Left renal cortex interstitium (tissue), 4 donors: ENCODE measurements around the gene DGCR6L. TPM values are rescaled to one million over a fixed set of nuclear protein-coding genes. Genes with fewer than 3 reads are reported as not detected.
"Not testable (repeated sequence)": the region's sequence is repeated elsewhere in the genome, so short reads cannot be mapped to it uniquely, and the experiment has no call there.

ENCODE experiments used
- DNase-seq, 4 donors: peaks; one replicate each; pipeline ENCODE4 v3.0.0-alpha.2; 2013; ENCODE audit warnings: low read depth in 4 of 4, low spot score in 2 of 4, missing footprints in 1 of 4
- polyA plus RNA-seq, 4 donors: library from polyadenylated mRNA; unstranded; fragments of 120-200 nt; gene quantifications; one replicate each; pipeline ENCODE4 v1.2.1, GENCODE V29; 2013; ENCODE audit not compliant: insufficient read length in 4 of 4

Gene DGCR6L
- polyA plus RNA-seq, 4 donors = 50.6 to 74.4 (median 59.3) TPM

GRCh38 chr22:20279662-20280134, 40.2 kb downstream of the DGCR6L start:
- no peak for DNase-seq

- DNase-seq = not testable (repeated sequence)
Measured at GRCh38 chr22:20278726-20279490, 41.0 kb downstream of the DGCR6L start.

GRCh38 chr22:20277936-20278635, 41.8 kb downstream of the DGCR6L start:
- DNase-seq = not testable (repeated sequence)

- DNase-seq = no peak
Measured at GRCh38 chr22:20276468-20276867, 43.4 kb downstream of the DGCR6L start.

- DNase-seq = no peak
Measured at GRCh38 chr22:20275836-20276235, 44.0 kb downstream of the DGCR6L start.

- not testable (repeated sequence) for DNase-seq
Measured at GRCh38 chr22:20275325-20275724, 44.5 kb downstream of the DGCR6L start.

GRCh38 chr22:20274374-20274773, 45.5 kb downstream of the DGCR6L start:
- not testable (repeated sequence) for DNase-seq

- DNase-seq = no peak
Measured at GRCh38 chr22:20273758-20274181, 46.1 kb downstream of the DGCR6L start.

GRCh38 chr22:20272700-20273099, 47.2 kb downstream of the DGCR6L start:
- no peak for DNase-seq

- DNase-seq = no peak
Measured at GRCh38 chr22:20272174-20272573, 47.7 kb downstream of the DGCR6L start.

GRCh38 chr22:20271114-20271994, 48.5 kb downstream of the DGCR6L start:
- no peak for DNase-seq

- DNase-seq = not testable (repeated sequence)
Measured at GRCh38 chr22:20270190-20271113, 49.4 kb downstream of the DGCR6L start.

GRCh38 chr22:20269673-20270072, 50.2 kb downstream of the DGCR6L start:
- DNase-seq = not testable (repeated sequence)

GRCh38 chr22:20269201-20269600, 50.7 kb downstream of the DGCR6L start:
- not testable (repeated sequence) for DNase-seq

- DNase-seq = peak in 1 of 4 donors; percentile 39
Measured at GRCh38 chr22:20268279-20269012, 51.4 kb downstream of the DGCR6L start, which contains the start of gene RTN4R. Gene RTN4R (minus strand): TSS chr22:20268318. CDS start chr22:20268092, 226 bp downstream.

GRCh38 chr22:20267441-20268278, 52.2 kb downstream of the DGCR6L start:
- DNase-seq = no peak

- not testable (repeated sequence) for DNase-seq
Measured at GRCh38 chr22:20266667-20267440, 53.0 kb downstream of the DGCR6L start.
